Measurements from ENCODE around the gene LRBA. TPM values are rescaled to one million over a fixed set of nuclear protein-coding genes. Genes with fewer than 3 reads are reported as not detected.

Gene LRBA
- total and polyA plus RNA-seq, 2 of the 4 experiments (the other 2 are of a cell fraction): 10.2 to 51.6 TPM

DNA sequence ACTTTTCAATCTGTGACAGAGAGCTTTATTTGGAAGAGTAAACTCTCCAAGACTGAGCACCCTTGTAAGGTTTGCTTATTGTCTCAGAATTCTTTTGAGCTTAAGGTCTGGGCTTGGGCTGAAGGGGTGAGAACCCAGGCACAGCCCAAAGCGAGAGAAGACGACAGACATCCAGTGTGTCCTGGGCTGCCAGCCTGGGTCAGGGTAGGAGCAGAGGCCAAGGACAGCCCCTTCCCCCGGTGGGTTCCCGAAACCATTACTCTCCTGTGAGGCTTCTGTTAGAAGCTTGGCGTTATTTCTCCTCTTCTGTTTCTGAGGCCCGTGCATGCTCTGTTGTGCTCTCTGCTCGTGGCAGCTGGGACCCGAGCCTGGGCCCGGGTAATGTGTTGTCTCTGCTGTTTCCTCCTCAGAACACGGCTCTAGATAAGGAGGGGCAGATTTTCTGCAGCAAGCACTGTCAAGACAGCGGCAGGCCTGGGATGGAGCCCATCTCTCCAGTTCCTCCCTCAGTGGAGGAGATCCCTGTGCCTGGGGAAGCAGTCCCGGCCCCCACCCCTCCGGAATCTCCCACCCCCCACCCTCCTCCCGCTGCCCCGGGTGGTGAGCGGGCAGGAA is 759.4 kb downstream of the LRBA start:
- Histone ChIP-seq H2AK5ac (ENCODE audit: low read depth, low read length) (no peak overlapping the region), H3K9me1 (ENCODE audit: insufficient read depth, low read length) (no peaks in the 10 kb centered on the region; the same call in 1 of the 2 replicates), H3K27ac (ENCODE audit: insufficient read depth, low read length) (no peak overlapping the region), H3K4me2 (ENCODE audit: low read depth, low read length) (no peak overlapping the region), H3K79me1 (ENCODE audit: low read depth in 1 of 2, low read length in 2 of 2) (no peaks in the 10 kb centered on the region), H4K5ac (ENCODE audit: low read depth, low read length) (no peak overlapping the region), H3K4me3 (ENCODE audit: insufficient read depth, low read depth, low read length) (no peak overlapping the region), H2AK9ac (replicated peaks; ENCODE audit: low read depth, low read length, poor library complexity) (no peak overlapping the region), H2BK120ac (ENCODE audit: low read depth, low read length) (no peak overlapping the region), H3K27me3 (ENCODE audit: control insufficient read depth, insufficient read depth, low read length) (no peaks in the 10 kb centered on the region), H2BK20ac (ENCODE audit: low read depth, low read length) (no peak overlapping the region), H2AFZ (replicated peaks; ENCODE audit: low read length, poor library complexity) (no peak overlapping the region), H3K56ac (ENCODE audit: extremely low read depth, insufficient read depth, low read length) (no peak overlapping the region), H4K91ac (ENCODE audit: insufficient read depth, low read depth, low read length) (no peak overlapping the region), H4K8ac (ENCODE audit: low read depth in 2 of 2, low read length in 2 of 2) (no peak overlapping the region), H3K9me3 (ENCODE audit: control insufficient read depth, insufficient read depth, low read length) (no peaks in the 10 kb centered on the region), H3K4me1 (ENCODE audit: control insufficient read depth, insufficient read depth, low read length) (peaks cover 4% of the 10 kb centered on the region; the same call in 1 of the 2 replicates), H3K9ac (ENCODE audit: low read depth, low read length) (no peak overlapping the region), H3K36me3 (ENCODE audit: control insufficient read depth, insufficient read depth, low read length) (peaks cover 19% of the 10 kb centered on the region), H3K18ac (ENCODE audit: low read depth, low read length) (no peak overlapping the region), H2BK5ac (ENCODE audit: low read depth, low read length, poor library complexity, severe bottlenecking) (no peak overlapping the region), H4K20me1 (ENCODE audit: insufficient read depth, low read length) (no peaks in the 10 kb centered on the region), H3K4ac (ENCODE audit: low read depth, low read length) (no peak overlapping the region), H3K23ac (ENCODE audit: low read depth, low read length) (no peak overlapping the region), H3K14ac (replicated peaks; ENCODE audit: low read depth, low read length) (no peak overlapping the region), H2BK15ac (ENCODE audit: low read depth, low read length) (no peak overlapping the region)
- ChIA-PET CTCF (interaction anchor here (1.5 kb wide), 1 partner anchor 11 kb away, joined by 3 read pairs; no protein-coding TSS in a partner anchor), POLR2A (ENCODE audit: unreplicated experiment) (no interaction called here)
- dilution Hi-C loops (cut with HindIII; ENCODE audit: low sequenced_read_pairs, unreplicated experiment): no loop called here
- BruUV-seq (replicated peaks): no TSS peak
- ATAC-seq (ENCODE audit: low read depth): no peak
- intact Hi-C loops (cut with micrococcal nuclease): no loop called here
- TF ChIP-seq MAZ (IDR thresholded peaks at IDR 0.05; ENCODE audit: borderline replicate concordance, low read depth, low read length) (no peak), CEBPB (IDR thresholded peaks at IDR 0.05; ENCODE audit: low read depth, low read length) (no peak), RFX5 (IDR thresholded peaks at IDR 0.05; ENCODE audit: low read depth, low read length) (no peak), MAFK (IDR thresholded peaks at IDR 0.05; ENCODE audit: low read depth, low read length) (no peak), CHD1 (IDR thresholded peaks at IDR 0.05; ENCODE audit: low read depth, low read length) (no peak), RCOR1 (IDR thresholded peaks at IDR 0.05; ENCODE audit: insufficient replicate concordance, low read length) (no peak)
- TF ChIP-seq, protein P1, sequence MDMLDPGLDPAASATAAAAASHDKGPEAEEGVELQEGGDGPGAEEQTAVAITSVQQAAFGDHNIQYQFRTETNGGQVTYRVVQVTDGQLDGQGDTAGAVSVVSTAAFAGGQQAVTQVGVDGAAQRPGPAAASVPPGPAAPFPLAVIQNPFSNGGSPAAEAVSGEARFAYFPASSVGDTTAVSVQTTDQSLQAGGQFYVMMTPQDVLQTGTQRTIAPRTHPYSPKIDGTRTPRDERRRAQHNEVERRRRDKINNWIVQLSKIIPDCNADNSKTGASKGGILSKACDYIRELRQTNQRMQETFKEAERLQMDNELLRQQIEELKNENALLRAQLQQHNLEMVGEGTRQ (IDR thresholded peaks at IDR 0.05; ENCODE audit: low read depth, low read length): no peak
- in situ Hi-C loops (cut with MboI; ENCODE audit: low sequenced_read_pairs): no loop called here
- no peak for DNase-seq
- 85% methylated on average over 4 of the region's 16 CpGs; no CpG with 5 or more reads in 1 of the 2 experiments for WGBS, 2 experiments (ENCODE audit: extremely low coverage in 2 of 2, insufficient read length in 1 of 2)
